ENCODE data around the gene DYNC1I1.

The DYNC1I1 gene

GRCh38 chr7:95915731-95916130 lies 143.4 kb downstream of the DYNC1I1 start:
- Histone ChIP-seq H3K9ac (ENCODE audit: low read length) (no peak overlapping the region), H3K4me3 (ENCODE audit: low read depth, low read length) (no peak overlapping the region), H3K9me3 (ENCODE audit: control insufficient read depth, insufficient read depth, low read depth, low read length) (no peaks in the 10 kb centered on the region), H3K27ac (ENCODE audit: low read depth, low read length) (no peak overlapping the region), H3K36me3 (ENCODE audit: control insufficient read depth, insufficient read depth, low read length) (no peaks in the 10 kb centered on the region), H3K4me1 (ENCODE audit: control insufficient read depth, insufficient read depth, low read length) (no peaks in the 10 kb centered on the region), H3K27me3 (ENCODE audit: control insufficient read depth, insufficient read depth, low read length) (peaks cover 3% of the 10 kb centered on the region; the same call in 1 of the 2 replicates)

GRCh38 chr7:95916573-95917297 lies 144.4 kb downstream of the DYNC1I1 start:
- Histone ChIP-seq H3K27ac (ENCODE audit: low read depth, low read length) (no peak overlapping the region), H3K27me3 (ENCODE audit: control insufficient read depth, insufficient read depth, low read length) (peaks cover 3% of the 10 kb centered on the region; the same call in 1 of the 2 replicates), H3K36me3 (ENCODE audit: control insufficient read depth, insufficient read depth, low read length) (no peaks in the 10 kb centered on the region), H3K9ac (ENCODE audit: low read length) (no peak overlapping the region), H3K4me1 (ENCODE audit: control insufficient read depth, insufficient read depth, low read length) (no peaks in the 10 kb centered on the region), H3K9me3 (ENCODE audit: control insufficient read depth, insufficient read depth, low read depth, low read length) (no peaks in the 10 kb centered on the region), H3K4me3 (ENCODE audit: low read depth, low read length) (no peak overlapping the region)

- peaks cover 3% of the 10 kb centered on the region; the same call in 1 of the 2 replicates for H3K27me3 ChIP-seq (ENCODE audit: control insufficient read depth, insufficient read depth, low read length)
- no peak overlapping the region for H3K27ac ChIP-seq (ENCODE audit: low read depth, low read length)
- H3K9me3 ChIP-seq (ENCODE audit: control insufficient read depth, insufficient read depth, low read depth, low read length) = no peaks in the 10 kb centered on the region
- no peak overlapping the region for H3K9ac ChIP-seq (ENCODE audit: low read length)
- H3K4me3 ChIP-seq (ENCODE audit: low read depth, low read length) = no peak overlapping the region
- H3K36me3 ChIP-seq (ENCODE audit: control insufficient read depth, insufficient read depth, low read length) = no peaks in the 10 kb centered on the region
- no peaks in the 10 kb centered on the region for H3K4me1 ChIP-seq (ENCODE audit: control insufficient read depth, insufficient read depth, low read length)
Observed at GRCh38 chr7:95917634-95918033, 145.3 kb downstream of the DYNC1I1 start.

- no peaks in the 10 kb centered on the region for H3K36me3 ChIP-seq (ENCODE audit: control insufficient read depth, insufficient read depth, low read length)
- H3K9ac ChIP-seq (ENCODE audit: low read length) = no peak overlapping the region
- H3K27ac ChIP-seq (ENCODE audit: low read depth, low read length) = no peak overlapping the region
- H3K4me3 ChIP-seq (ENCODE audit: low read depth, low read length) = no peak overlapping the region
- H3K9me3 ChIP-seq (ENCODE audit: control insufficient read depth, insufficient read depth, low read depth, low read length) = no peaks in the 10 kb centered on the region
- H3K4me1 ChIP-seq (ENCODE audit: control insufficient read depth, insufficient read depth, low read length) = no peaks in the 10 kb centered on the region
- peaks cover 3% of the 10 kb centered on the region; the same call in 1 of the 2 replicates for H3K27me3 ChIP-seq (ENCODE audit: control insufficient read depth, insufficient read depth, low read length)
Observed at GRCh38 chr7:95919556-95919955, 147.2 kb downstream of the DYNC1I1 start.

- Histone ChIP-seq H3K9ac (ENCODE audit: low read length) (no peak overlapping the region), H3K9me3 (ENCODE audit: control insufficient read depth, insufficient read depth, low read depth, low read length) (no peaks in the 10 kb centered on the region), H3K4me3 (ENCODE audit: low read depth, low read length) (no peak overlapping the region), H3K27ac (ENCODE audit: low read depth, low read length) (no peak overlapping the region), H3K36me3 (ENCODE audit: control insufficient read depth, insufficient read depth, low read length) (no peaks in the 10 kb centered on the region), H3K27me3 (ENCODE audit: control insufficient read depth, insufficient read depth, low read length) (no peaks in the 10 kb centered on the region), H3K4me1 (ENCODE audit: control insufficient read depth, insufficient read depth, low read length) (no peaks in the 10 kb centered on the region)
Observed at GRCh38 chr7:95921543-95921942, 149.2 kb downstream of the DYNC1I1 start.

- Histone ChIP-seq H3K27me3 (ENCODE audit: control insufficient read depth, insufficient read depth, low read length) (no peaks in the 10 kb centered on the region), H3K4me3 (ENCODE audit: low read depth, low read length) (no peak overlapping the region), H3K36me3 (ENCODE audit: control insufficient read depth, insufficient read depth, low read length) (no peaks in the 10 kb centered on the region), H3K27ac (ENCODE audit: low read depth, low read length) (no peak overlapping the region), H3K9me3 (ENCODE audit: control insufficient read depth, insufficient read depth, low read depth, low read length) (no peaks in the 10 kb centered on the region), H3K4me1 (ENCODE audit: control insufficient read depth, insufficient read depth, low read length) (no peaks in the 10 kb centered on the region), H3K9ac (ENCODE audit: low read length) (no peak overlapping the region)
Observed at GRCh38 chr7:95922191-95922590, 149.8 kb downstream of the DYNC1I1 start.

GRCh38 chr7:95925236-95925635 lies 152.9 kb downstream of the DYNC1I1 start:
- H3K36me3 ChIP-seq (ENCODE audit: control insufficient read depth, insufficient read depth, low read length) = no peaks in the 10 kb centered on the region
- H3K4me3 ChIP-seq (ENCODE audit: low read depth, low read length) = no peak overlapping the region
- no peaks in the 10 kb centered on the region for H3K9me3 ChIP-seq (ENCODE audit: control insufficient read depth, insufficient read depth, low read depth, low read length)
- no peak overlapping the region for H3K27ac ChIP-seq (ENCODE audit: low read depth, low read length)
- no peaks in the 10 kb centered on the region for H3K4me1 ChIP-seq (ENCODE audit: control insufficient read depth, insufficient read depth, low read length)
- no peaks in the 10 kb centered on the region for H3K27me3 ChIP-seq (ENCODE audit: control insufficient read depth, insufficient read depth, low read length)
- H3K9ac ChIP-seq (ENCODE audit: low read length) = no peak overlapping the region

GRCh38 chr7:95925971-95926370 lies 153.6 kb downstream of the DYNC1I1 start:
- Histone ChIP-seq H3K27me3 (ENCODE audit: control insufficient read depth, insufficient read depth, low read length) (no peaks in the 10 kb centered on the region), H3K36me3 (ENCODE audit: control insufficient read depth, insufficient read depth, low read length) (no peaks in the 10 kb centered on the region), H3K9me3 (ENCODE audit: control insufficient read depth, insufficient read depth, low read depth, low read length) (no peaks in the 10 kb centered on the region), H3K4me1 (ENCODE audit: control insufficient read depth, insufficient read depth, low read length) (no peaks in the 10 kb centered on the region), H3K27ac (ENCODE audit: low read depth, low read length) (no peak overlapping the region), H3K9ac (ENCODE audit: low read length) (no peak overlapping the region), H3K4me3 (ENCODE audit: low read depth, low read length) (no peak overlapping the region)

GRCh38 chr7:95927756-95928155 lies 155.4 kb downstream of the DYNC1I1 start:
- no peak overlapping the region for H3K27ac ChIP-seq (ENCODE audit: low read depth, low read length)

GRCh38 chr7:95929710-95930280 lies 157.4 kb downstream of the DYNC1I1 start:
- Histone ChIP-seq H3K9ac (ENCODE audit: low read length) (no peak overlapping the region), H3K9me3 (ENCODE audit: control insufficient read depth, insufficient read depth, low read depth, low read length) (no peaks in the 10 kb centered on the region), H3K27me3 (ENCODE audit: control insufficient read depth, insufficient read depth, low read length) (no peaks in the 10 kb centered on the region), H3K27ac (ENCODE audit: low read depth, low read length) (no peak overlapping the region), H3K4me1 (ENCODE audit: control insufficient read depth, insufficient read depth, low read length) (no peaks in the 10 kb centered on the region), H3K36me3 (ENCODE audit: control insufficient read depth, insufficient read depth, low read length) (no peaks in the 10 kb centered on the region), H3K4me3 (ENCODE audit: low read depth, low read length) (no peak overlapping the region)

More at GRCh38 chr7:95927756-95928155, 155.4 kb downstream of the DYNC1I1 start:
- Histone ChIP-seq H3K9me3 (ENCODE audit: control insufficient read depth, insufficient read depth, low read depth, low read length) (no peaks in the 10 kb centered on the region), H3K4me3 (ENCODE audit: low read depth, low read length) (no peak overlapping the region), H3K36me3 (ENCODE audit: control insufficient read depth, insufficient read depth, low read length) (no peaks in the 10 kb centered on the region), H3K4me1 (ENCODE audit: control insufficient read depth, insufficient read depth, low read length) (no peaks in the 10 kb centered on the region), H3K27me3 (ENCODE audit: control insufficient read depth, insufficient read depth, low read length) (no peaks in the 10 kb centered on the region), H3K9ac (ENCODE audit: low read length) (no peak overlapping the region)

GRCh38 chr7:95931460-95932232 lies 159.3 kb downstream of the DYNC1I1 start:
- Histone ChIP-seq H3K9ac (ENCODE audit: low read length) (no peak overlapping the region), H3K27me3 (ENCODE audit: control insufficient read depth, insufficient read depth, low read length) (no peaks in the 10 kb centered on the region), H3K36me3 (ENCODE audit: control insufficient read depth, insufficient read depth, low read length) (no peaks in the 10 kb centered on the region)

More at GRCh38 chr7:95931460-95932232, 159.3 kb downstream of the DYNC1I1 start:
- Histone ChIP-seq H3K4me1 (ENCODE audit: control insufficient read depth, insufficient read depth, low read length) (no peaks in the 10 kb centered on the region), H3K4me3 (ENCODE audit: low read depth, low read length) (no peak overlapping the region), H3K9me3 (ENCODE audit: control insufficient read depth, insufficient read depth, low read depth, low read length) (no peaks in the 10 kb centered on the region), H3K27ac (ENCODE audit: low read depth, low read length) (no peak overlapping the region)

Data from HUES6 (cell line).